HEK293T (cell line): ENCODE data around the gene ARL17B.
"Not testable (repeated sequence)": the region's sequence is repeated elsewhere in the genome, so short reads cannot be mapped to it uniquely, and the experiment has no call there.

ENCODE experiments used
- FOXK2 ChIP-seq: fragments of 450-650 bp; IDR thresholded peaks from 2 replicates; pipeline ENCODE4 v1.6.1; 2016; ENCODE audit warnings: mild to moderate bottlenecking
- TARDBP ChIP-seq: fragments of 450-650 bp; IDR thresholded peaks from 2 replicates; pipeline ENCODE4 v1.6.1; 2016
- ZNF384 ChIP-seq: fragments of 450-650 bp; IDR thresholded peaks from 2 replicates; pipeline ENCODE4 v1.6.1; 2016

GRCh38 chr17:46349060-46349459 lies 12.5 kb downstream of the ARL17B start:
- TF ChIP-seq ZNF384, TARDBP, FOXK2: not testable (repeated sequence)
